Mucosa of rectum (tissue), 2 donors: ENCODE data around the gene MSRB1.

Experiments used
- H3K27ac ChIP-seq, 2 donors: one replicate each; pipeline ENCODE4 v1.7.0; 2013; ENCODE audit warnings: inconsistent platforms in 2 of 2, low read depth in 2 of 2, low read length in 2 of 2
- H3K27me3 ChIP-seq, 2 donors: one replicate each; pipeline ENCODE4 v1.7.0; 2013; ENCODE audit warnings: low read length in 2 of 2; ENCODE audit not compliant: control insufficient read depth in 2 of 2, insufficient read depth in 2 of 2
- H3K36me3 ChIP-seq, 2 donors: one replicate each; pipeline ENCODE4 v1.7.0; 2013; ENCODE audit warnings: low read length in 2 of 2; ENCODE audit not compliant: control insufficient read depth in 2 of 2, insufficient read depth in 2 of 2
- H3K4me1 ChIP-seq, 2 donors: one replicate each; pipeline ENCODE4 v1.7.0; 2013; ENCODE audit warnings: low read length in 2 of 2, mild to moderate bottlenecking in 1 of 2; ENCODE audit not compliant: control insufficient read depth in 2 of 2, insufficient read depth in 2 of 2
- H3K4me3 ChIP-seq, 2 donors: one replicate each; pipeline ENCODE4 v1.7.0; 2013; ENCODE audit warnings: low read length in 2 of 2
- H3K9ac ChIP-seq, 2 donors: one replicate each; pipeline ENCODE4 v1.7.0; 2013; ENCODE audit warnings: low read length in 2 of 2, low read depth in 1 of 2, mild to moderate bottlenecking in 1 of 2
- H3K9me3 ChIP-seq, 2 donors: one replicate each; pipeline ENCODE4 v1.7.0; 2013; ENCODE audit warnings: low read length in 2 of 2; ENCODE audit not compliant: control insufficient read depth in 2 of 2
- donor health status: healthy.
- donor health status: Normal muscosa, but diverticular disease.

MSRB1 gene

GRCh38 chr16:1979271-1980029 lies 36.5 kb upstream of the MSRB1 start:
- Histone ChIP-seq H3K9ac (peak overlapping the region; percentile 70 to 86), H3K27ac (peak overlapping the region; percentile 96 to 98), H3K4me1 (peaks cover 40 to 50% of the 10 kb centered on the region in 2 donors)

GRCh38 chr16:1978476-1979120 lies 35.6 kb upstream of the MSRB1 start:
- H3K27ac ChIP-seq, result peak overlapping the region; percentile 96 to 98
- H3K4me3 ChIP-seq, result peak overlapping the region; percentile 54 to 61
- H3K9me3 ChIP-seq, result no peaks in the 10 kb centered on the region
- H3K4me1 ChIP-seq, result peaks cover 39 to 49% of the 10 kb centered on the region in 2 donors
- peaks cover 37 to 38% of the 10 kb centered on the region in 2 donors for H3K36me3 ChIP-seq
- H3K9ac ChIP-seq, result peak overlapping the region; percentile 47 to 86
- H3K27me3 ChIP-seq, result peaks cover 0 to 14% of the 10 kb centered on the region in 2 donors

More at GRCh38 chr16:1979271-1980029, 36.5 kb upstream of the MSRB1 start:
- Histone ChIP-seq H3K9me3 (no peaks in the 10 kb centered on the region), H3K36me3 (peaks cover 35 to 36% of the 10 kb centered on the region in 2 donors), H3K27me3 (peaks cover 0 to 14% of the 10 kb centered on the region in 2 donors), H3K4me3 (peak overlapping the region; percentile 57 to 61)

GRCh38 chr16:1977875-1978268 lies 34.9 kb upstream of the MSRB1 start:
- Histone ChIP-seq H3K9ac (no peak overlapping the region), H3K27me3 (peaks cover 0 to 14% of the 10 kb centered on the region in 2 donors), H3K36me3 (peaks cover 37 to 38% of the 10 kb centered on the region in 2 donors)

GRCh38 chr16:1976951-1977874 lies 34.2 kb upstream of the MSRB1 start:
- Histone ChIP-seq H3K4me1 (peaks cover 32 to 42% of the 10 kb centered on the region in 2 donors), H3K27ac (no peak overlapping the region), H3K4me3 (no peak overlapping the region), H3K9me3 (no peaks in the 10 kb centered on the region), H3K27me3 (peaks cover 0 to 14% of the 10 kb centered on the region in 2 donors), H3K9ac (no peak overlapping the region), H3K36me3 (peaks cover 37 to 38% of the 10 kb centered on the region in 2 donors)

More at GRCh38 chr16:1977875-1978268, 34.9 kb upstream of the MSRB1 start:
- H3K4me1 ChIP-seq, result peaks cover 32 to 43% of the 10 kb centered on the region in 2 donors
- H3K9me3 ChIP-seq, result no peaks in the 10 kb centered on the region
- no peak overlapping the region for H3K4me3 ChIP-seq
- H3K27ac ChIP-seq, result no peak overlapping the region

GRCh38 chr16:1976216-1976520 lies 33.2 kb upstream of the MSRB1 start:
- H3K9me3 ChIP-seq, result no peaks in the 10 kb centered on the region
- peaks cover 25 to 31% of the 10 kb centered on the region in 2 donors for H3K4me1 ChIP-seq

GRCh38 chr16:1975432-1976215 lies 32.6 kb upstream of the MSRB1 start:
- no peak overlapping the region for H3K27ac ChIP-seq
- peaks cover 37 to 38% of the 10 kb centered on the region in 2 donors for H3K36me3 ChIP-seq
- H3K4me3 ChIP-seq, result no peak overlapping the region
- no peak overlapping the region for H3K9ac ChIP-seq
- peaks cover 0 to 3% of the 10 kb centered on the region in 2 donors for H3K27me3 ChIP-seq
- H3K9me3 ChIP-seq, result no peaks in the 10 kb centered on the region
- H3K4me1 ChIP-seq, result peaks cover 24 to 30% of the 10 kb centered on the region in 2 donors

More at GRCh38 chr16:1976216-1976520, 33.2 kb upstream of the MSRB1 start:
- H3K4me3 ChIP-seq, result no peak overlapping the region
- peaks cover 0 to 8% of the 10 kb centered on the region in 2 donors for H3K27me3 ChIP-seq
- peaks cover 37 to 38% of the 10 kb centered on the region in 2 donors for H3K36me3 ChIP-seq
- no peak overlapping the region for H3K27ac ChIP-seq
- no peak overlapping the region for H3K9ac ChIP-seq

- Histone ChIP-seq H3K9ac (no peak overlapping the region), H3K27me3 (no peaks in the 10 kb centered on the region), H3K36me3 (peaks cover 37 to 38% of the 10 kb centered on the region in 2 donors), H3K9me3 (no peaks in the 10 kb centered on the region), H3K27ac (no peak overlapping the region), H3K4me1 (peaks cover 17 to 18% of the 10 kb centered on the region in 2 donors), H3K4me3 (no peak overlapping the region)
Measured at GRCh38 chr16:1974157-1975070, 31.4 kb upstream of the MSRB1 start.

- Histone ChIP-seq H3K4me1 (peaks cover 14% of the 10 kb centered on the region in 2 donors), H3K4me3 (no peak overlapping the region), H3K9me3 (no peaks in the 10 kb centered on the region), H3K27me3 (no peaks in the 10 kb centered on the region), H3K27ac (no peak overlapping the region), H3K36me3 (peaks cover 37 to 38% of the 10 kb centered on the region in 2 donors), H3K9ac (no peak overlapping the region)
Measured at GRCh38 chr16:1973461-1974156, 30.6 kb upstream of the MSRB1 start.
